ENCODE measurements around the gene EVA1A.

DNA sequence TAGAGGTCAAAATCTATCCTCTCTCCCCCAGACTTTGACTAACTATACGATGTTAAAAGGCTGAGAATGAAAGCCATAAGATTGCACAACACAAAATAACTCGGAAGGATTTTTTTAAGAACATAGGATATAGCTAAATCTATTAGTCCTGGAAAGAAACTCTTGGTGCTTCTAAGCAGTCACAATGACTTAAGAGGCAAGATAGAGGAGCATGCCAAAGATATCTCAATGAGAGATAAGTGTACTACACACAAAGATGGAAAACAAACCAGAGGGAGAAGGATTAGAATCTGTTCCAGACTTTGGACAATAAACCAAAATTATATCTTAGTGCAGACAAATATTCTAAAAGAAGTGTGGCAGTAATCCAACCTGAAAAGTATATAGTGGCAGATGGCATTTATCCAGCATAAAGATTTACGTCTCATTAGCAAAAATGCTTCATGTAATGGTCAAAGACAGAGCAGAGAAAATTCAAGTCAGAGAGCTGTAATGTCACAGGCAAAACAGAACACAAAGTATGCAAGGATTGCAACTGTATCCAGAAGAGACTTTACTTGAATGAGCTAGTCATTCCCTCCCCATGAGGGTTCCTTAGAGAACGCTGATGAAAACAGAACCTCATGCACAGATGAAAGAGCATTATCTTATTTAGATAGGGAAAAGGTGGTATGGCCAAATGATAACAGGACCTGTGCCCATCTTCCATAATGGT lies 28.8 kb upstream of the EVA1A start:
- TF ChIP-seq, protein P1, sequence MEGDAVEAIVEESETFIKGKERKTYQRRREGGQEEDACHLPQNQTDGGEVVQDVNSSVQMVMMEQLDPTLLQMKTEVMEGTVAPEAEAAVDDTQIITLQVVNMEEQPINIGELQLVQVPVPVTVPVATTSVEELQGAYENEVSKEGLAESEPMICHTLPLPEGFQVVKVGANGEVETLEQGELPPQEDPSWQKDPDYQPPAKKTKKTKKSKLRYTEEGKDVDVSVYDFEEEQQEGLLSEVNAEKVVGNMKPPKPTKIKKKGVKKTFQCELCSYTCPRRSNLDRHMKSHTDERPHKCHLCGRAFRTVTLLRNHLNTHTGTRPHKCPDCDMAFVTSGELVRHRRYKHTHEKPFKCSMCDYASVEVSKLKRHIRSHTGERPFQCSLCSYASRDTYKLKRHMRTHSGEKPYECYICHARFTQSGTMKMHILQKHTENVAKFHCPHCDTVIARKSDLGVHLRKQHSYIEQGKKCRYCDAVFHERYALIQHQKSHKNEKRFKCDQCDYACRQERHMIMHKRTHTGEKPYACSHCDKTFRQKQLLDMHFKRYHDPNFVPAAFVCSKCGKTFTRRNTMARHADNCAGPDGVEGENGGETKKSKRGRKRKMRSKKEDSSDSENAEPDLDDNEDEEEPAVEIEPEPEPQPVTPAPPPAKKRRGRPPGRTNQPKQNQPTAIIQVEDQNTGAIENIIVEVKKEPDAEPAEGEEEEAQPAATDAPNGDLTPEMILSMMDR (IDR thresholded peaks at IDR 0.05; ENCODE audit: low read depth, low read length, poor library complexity, severe bottlenecking) = no peak
- no peak for TF ChIP-seq EZH2phosphoT487 (IDR thresholded peaks at IDR 0.05; ENCODE audit: borderline replicate concordance, low read length)

Measured in DOHH2 (cell line).